IPS DF 6.9 (cell line): ENCODE data around the gene MERTK.

ENCODE experiments used
- DNase-seq: peaks from one replicate; pipeline ENCODE4 v3.0.0-alpha.2; 2013; ENCODE audit warnings: low read depth, low spot score
- H3K27ac ChIP-seq: one replicate; pipeline ENCODE4 v1.5.1; 2013; ENCODE audit warnings: low read length, control low read depth
- H3K27me3 ChIP-seq: 2 replicates; pipeline ENCODE4 v1.6.1; 2013; ENCODE audit warnings: mild to moderate bottlenecking, low read length; ENCODE audit not compliant: control insufficient read depth, insufficient read depth
- H3K36me3 ChIP-seq: 2 replicates; pipeline ENCODE4 v1.6.1; 2013; ENCODE audit warnings: low read length; ENCODE audit not compliant: control insufficient read depth, insufficient read depth
- H3K4me1 ChIP-seq: 2 replicates; pipeline ENCODE4 v1.6.1; 2013; ENCODE audit warnings: low read length; ENCODE audit not compliant: control insufficient read depth, insufficient read depth
- H3K4me3 ChIP-seq: 2 replicates; pipeline ENCODE4 v1.5.1; 2013; ENCODE audit warnings: mild to moderate bottlenecking, low read length
- H3K9me3 ChIP-seq: 2 replicates; pipeline ENCODE4 v1.6.1; 2013; ENCODE audit warnings: low read length, inconsistent platforms; ENCODE audit not compliant: control insufficient read depth, insufficient read depth
- WGBS: extraction: QIAGEN DNeasy Blood & Tissue Kit; methylation state at CpG from one replicate; pipeline ENCODE4 v1.1.7; 2013; ENCODE audit warnings: mixed read lengths, missing lambda C conversion rate; ENCODE audit not compliant: insufficient read length, insufficient coverage; 5-methylcytosine and 5-hydroxymethylcytosine counted together

Gene MERTK

GRCh38 chr2:112024896-112025491 lies 126.6 kb downstream of the MERTK start:
- no peak for DNase-seq
- H3K27ac ChIP-seq, result no peak overlapping the region
- no peaks in the 10 kb centered on the region for H3K27me3 ChIP-seq
- no peaks in the 10 kb centered on the region for H3K9me3 ChIP-seq
- H3K36me3 ChIP-seq, result no peaks in the 10 kb centered on the region
- WGBS, result no CpG with 5 or more reads among the region's 12 CpGs
- no peak overlapping the region for H3K4me3 ChIP-seq
- no peaks in the 10 kb centered on the region for H3K4me1 ChIP-seq

- no peak for DNase-seq
- Histone ChIP-seq H3K4me1 (no peaks in the 10 kb centered on the region), H3K36me3 (no peaks in the 10 kb centered on the region), H3K4me3 (no peak overlapping the region), H3K27ac (no peak overlapping the region), H3K27me3 (no peaks in the 10 kb centered on the region), H3K9me3 (no peaks in the 10 kb centered on the region)
- WGBS, result no CpG with 5 or more reads among the region's 8 CpGs
Observed at GRCh38 chr2:112026509-112026908, 128.1 kb downstream of the MERTK start.

GRCh38 chr2:112027767-112028166 lies 129.4 kb downstream of the MERTK start:
- Histone ChIP-seq H3K36me3 (no peaks in the 10 kb centered on the region), H3K9me3 (no peaks in the 10 kb centered on the region), H3K4me1 (no peaks in the 10 kb centered on the region), H3K27me3 (no peaks in the 10 kb centered on the region), H3K4me3 (no peak overlapping the region), H3K27ac (no peak overlapping the region)
- no peak for DNase-seq
- WGBS, result no CpG with 5 or more reads among the region's 3 CpGs

GRCh38 chr2:112029164-112029563 lies 130.8 kb downstream of the MERTK start:
- Histone ChIP-seq H3K4me1 (no peaks in the 10 kb centered on the region), H3K36me3 (no peaks in the 10 kb centered on the region), H3K27ac (no peak overlapping the region), H3K27me3 (no peaks in the 10 kb centered on the region), H3K4me3 (no peak overlapping the region), H3K9me3 (no peaks in the 10 kb centered on the region)
- no CpG with 5 or more reads among the region's 2 CpGs for WGBS
- no peak for DNase-seq

- DNase-seq, result no peak
- Histone ChIP-seq H3K36me3 (no peaks in the 10 kb centered on the region), H3K4me3 (no peak overlapping the region), H3K9me3 (no peaks in the 10 kb centered on the region), H3K27me3 (no peaks in the 10 kb centered on the region), H3K4me1 (no peaks in the 10 kb centered on the region), H3K27ac (no peak overlapping the region)
- no CpG with 5 or more reads among the region's 12 CpGs for WGBS
Observed at GRCh38 chr2:112031473-112032223, 133.2 kb downstream of the MERTK start.

- Histone ChIP-seq H3K4me1 (no peaks in the 10 kb centered on the region), H3K4me3 (no peak overlapping the region), H3K36me3 (no peaks in the 10 kb centered on the region), H3K9me3 (no peaks in the 10 kb centered on the region), H3K27me3 (no peaks in the 10 kb centered on the region), H3K27ac (no peak overlapping the region)
- WGBS, result no CpG with 5 or more reads among the region's 4 CpGs
- DNase-seq, result no peak
Observed at GRCh38 chr2:112032224-112032586, 133.8 kb downstream of the MERTK start.

GRCh38 chr2:112032689-112033465 lies 134.5 kb downstream of the MERTK start:
- no peak overlapping the region for H3K4me3 ChIP-seq
- H3K27ac ChIP-seq, result no peak overlapping the region
- H3K4me1 ChIP-seq, result no peaks in the 10 kb centered on the region
- H3K9me3 ChIP-seq, result no peaks in the 10 kb centered on the region
- H3K36me3 ChIP-seq, result no peaks in the 10 kb centered on the region
- no CpG with 5 or more reads among the region's 4 CpGs for WGBS
- H3K27me3 ChIP-seq, result no peaks in the 10 kb centered on the region
- no peak for DNase-seq

- H3K36me3 ChIP-seq, result no peaks in the 10 kb centered on the region
- no peaks in the 10 kb centered on the region for H3K4me1 ChIP-seq
- no peaks in the 10 kb centered on the region for H3K9me3 ChIP-seq
- no peak for DNase-seq
- no peaks in the 10 kb centered on the region for H3K27me3 ChIP-seq
- WGBS, result no CpG with 5 or more reads among the region's 1 CpG
- H3K27ac ChIP-seq, result no peak overlapping the region
- H3K4me3 ChIP-seq, result no peak overlapping the region
Observed at GRCh38 chr2:112033600-112033999, 135.2 kb downstream of the MERTK start.

- Histone ChIP-seq H3K4me3 (no peak overlapping the region), H3K27me3 (no peaks in the 10 kb centered on the region), H3K9me3 (no peaks in the 10 kb centered on the region), H3K4me1 (no peaks in the 10 kb centered on the region), H3K27ac (no peak overlapping the region), H3K36me3 (no peaks in the 10 kb centered on the region)
- DNase-seq, result no peak
- WGBS, result no CpG with 5 or more reads among the region's 3 CpGs
Observed at GRCh38 chr2:112034924-112035323, 136.5 kb downstream of the MERTK start.

GRCh38 chr2:112035786-112036185 lies 137.4 kb downstream of the MERTK start:
- no peaks in the 10 kb centered on the region for H3K4me1 ChIP-seq
- no peak overlapping the region for H3K4me3 ChIP-seq
- H3K27ac ChIP-seq, result no peak overlapping the region
- no peaks in the 10 kb centered on the region for H3K9me3 ChIP-seq
- no peaks in the 10 kb centered on the region for H3K36me3 ChIP-seq
- no peak for DNase-seq
- WGBS, result no CpG with 5 or more reads among the region's 1 CpG
- H3K27me3 ChIP-seq, result no peaks in the 10 kb centered on the region
